Measurements from ENCODE around the gene SLC4A2.
A peak's percentile ranks its signal among the peaks of the same experiment; 100 is the strongest.

The SLC4A2 gene

GRCh38 chr7:151046603-151047573, 12.5 kb upstream of the SLC4A2 start:
- peaks cover 8 to 15% of the 10 kb centered on the region in 2 donors for H3K36me3 ChIP-seq (ENCODE audit: control insufficient read depth in 2 of 2, insufficient read depth in 2 of 2, low read length in 2 of 2)
- no peak overlapping the region for H3K4me3 ChIP-seq (ENCODE audit: low read length in 2 of 2)
- no peak overlapping the region for H3K9ac ChIP-seq (ENCODE audit: low read length in 2 of 2)
- H3K4me1 ChIP-seq (ENCODE audit: control insufficient read depth, insufficient read depth, low read length): peaks cover 9% of the 10 kb centered on the region
- no peaks in the 10 kb centered on the region for H3K9me3 ChIP-seq (ENCODE audit: control insufficient read depth in 2 of 2, low read length in 2 of 2)
- H3K27ac ChIP-seq (ENCODE audit: low read length): no peak overlapping the region
- H3K27me3 ChIP-seq (ENCODE audit: control insufficient read depth in 1 of 2, insufficient read depth in 2 of 2, low read length in 2 of 2): no peaks in the 10 kb centered on the region

GRCh38 chr7:151047976-151048815, 11.2 kb upstream of the SLC4A2 start, which contains the start of gene ASIC3:
Gene ASIC3 (plus strand): TSS chr7:151048531. CDS start chr7:151048886, 355 bp downstream.
- Histone ChIP-seq H3K27ac (ENCODE audit: low read length) (no peak within 1 kb of the TSS), H3K9ac (ENCODE audit: low read length in 2 of 2) (no peak within 1 kb of the TSS), H3K4me1 (ENCODE audit: control insufficient read depth, insufficient read depth, low read length) (peaks cover 9% of the 10 kb centered on the region), H3K27me3 (ENCODE audit: control insufficient read depth in 1 of 2, insufficient read depth in 2 of 2, low read length in 2 of 2) (no peaks in the 10 kb centered on the region), H3K36me3 (ENCODE audit: control insufficient read depth in 2 of 2, insufficient read depth in 2 of 2, low read length in 2 of 2) (peaks cover 0 to 9% of the 10 kb centered on the region in 2 donors), H3K4me3 (ENCODE audit: low read length in 2 of 2) (no peak within 1 kb of the TSS), H3K9me3 (ENCODE audit: control insufficient read depth in 2 of 2, low read length in 2 of 2) (no peaks in the 10 kb centered on the region)

DNA sequence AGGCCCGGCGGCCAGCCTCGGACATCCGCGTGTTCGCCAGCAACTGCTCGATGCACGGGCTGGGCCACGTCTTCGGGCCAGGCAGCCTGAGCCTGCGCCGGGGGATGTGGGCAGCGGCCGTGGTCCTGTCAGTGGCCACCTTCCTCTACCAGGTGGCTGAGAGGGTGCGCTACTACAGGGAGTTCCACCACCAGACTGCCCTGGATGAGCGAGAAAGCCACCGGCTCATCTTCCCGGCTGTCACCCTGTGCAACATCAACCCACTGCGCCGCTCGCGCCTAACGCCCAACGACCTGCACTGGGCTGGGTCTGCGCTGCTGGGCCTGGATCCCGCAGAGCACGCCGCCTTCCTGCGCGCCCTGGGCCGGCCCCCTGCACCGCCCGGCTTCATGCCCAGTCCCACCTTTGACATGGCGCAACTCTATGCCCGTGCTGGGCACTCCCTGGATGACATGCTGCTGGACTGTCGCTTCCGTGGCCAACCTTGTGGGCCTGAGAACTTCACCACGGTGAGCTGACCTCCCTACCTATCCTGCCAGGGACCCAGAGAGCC, 10.4 kb upstream of the SLC4A2 start:
- no peaks in the 10 kb centered on the region for H3K9me3 ChIP-seq (ENCODE audit: control insufficient read depth in 2 of 2, low read length in 2 of 2)
- peaks cover 0 to 9% of the 10 kb centered on the region in 2 donors for H3K36me3 ChIP-seq (ENCODE audit: control insufficient read depth in 2 of 2, insufficient read depth in 2 of 2, low read length in 2 of 2)
- H3K27me3 ChIP-seq (ENCODE audit: control insufficient read depth in 1 of 2, insufficient read depth in 2 of 2, low read length in 2 of 2): no peaks in the 10 kb centered on the region
- H3K9ac ChIP-seq (ENCODE audit: low read length in 2 of 2): no peak overlapping the region
- no peak overlapping the region for H3K4me3 ChIP-seq (ENCODE audit: low read length in 2 of 2)
- no peak overlapping the region for H3K27ac ChIP-seq (ENCODE audit: low read length)
- H3K4me1 ChIP-seq (ENCODE audit: control insufficient read depth, insufficient read depth, low read length): peaks cover 9% of the 10 kb centered on the region

- peaks cover 0 to 2% of the 10 kb centered on the region in 2 donors for H3K36me3 ChIP-seq (ENCODE audit: control insufficient read depth in 2 of 2, insufficient read depth in 2 of 2, low read length in 2 of 2)
- no peaks in the 10 kb centered on the region for H3K9me3 ChIP-seq (ENCODE audit: control insufficient read depth in 2 of 2, low read length in 2 of 2)
- H3K4me3 ChIP-seq (ENCODE audit: low read length in 2 of 2): peak overlapping the region in 1 of 2 donors; percentile 8
- H3K27me3 ChIP-seq (ENCODE audit: control insufficient read depth in 1 of 2, insufficient read depth in 2 of 2, low read length in 2 of 2): no peaks in the 10 kb centered on the region
- H3K9ac ChIP-seq (ENCODE audit: low read length in 2 of 2): no peak overlapping the region
- no peak overlapping the region for H3K27ac ChIP-seq (ENCODE audit: low read length)
- H3K4me1 ChIP-seq (ENCODE audit: control insufficient read depth, insufficient read depth, low read length): peaks cover 9% of the 10 kb centered on the region
Observed at GRCh38 chr7:151051108-151051507, 8.3 kb upstream of the SLC4A2 start.

- Histone ChIP-seq H3K4me1 (ENCODE audit: control insufficient read depth, insufficient read depth, low read length) (peaks cover 17% of the 10 kb centered on the region), H3K27ac (ENCODE audit: low read length) (no peak overlapping the region), H3K36me3 (ENCODE audit: control insufficient read depth in 2 of 2, insufficient read depth in 2 of 2, low read length in 2 of 2) (no peaks in the 10 kb centered on the region), H3K4me3 (ENCODE audit: low read length in 2 of 2) (no peak overlapping the region), H3K9me3 (ENCODE audit: control insufficient read depth in 2 of 2, low read length in 2 of 2) (no peaks in the 10 kb centered on the region), H3K27me3 (ENCODE audit: control insufficient read depth in 1 of 2, insufficient read depth in 2 of 2, low read length in 2 of 2) (no peaks in the 10 kb centered on the region), H3K9ac (ENCODE audit: low read length in 2 of 2) (no peak overlapping the region)
Observed at GRCh38 chr7:151053096-151053495, 6.3 kb upstream of the SLC4A2 start.

DNA sequence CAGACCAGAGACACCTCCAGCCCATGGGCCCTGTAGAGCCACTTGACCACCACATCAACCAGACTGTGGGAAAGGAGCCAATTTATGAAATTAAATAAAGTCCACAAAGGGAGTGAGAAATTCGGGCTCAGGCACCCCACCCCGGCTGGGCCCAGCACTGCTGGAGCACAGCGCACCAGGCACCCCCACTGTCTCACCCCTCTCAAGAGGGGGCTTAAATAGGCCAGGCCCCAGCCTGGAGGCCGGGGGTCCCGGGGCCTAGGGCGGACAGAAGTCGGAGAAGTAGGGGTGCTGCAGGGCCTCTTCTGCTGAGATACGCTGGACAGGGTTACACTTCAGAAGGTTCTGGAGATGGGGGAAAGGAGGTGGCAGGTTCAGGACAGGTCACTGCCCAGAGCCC, 5.6 kb upstream of the SLC4A2 start:
- no peaks in the 10 kb centered on the region for H3K36me3 ChIP-seq (ENCODE audit: control insufficient read depth in 2 of 2, insufficient read depth in 2 of 2, low read length in 2 of 2)
- H3K9ac ChIP-seq (ENCODE audit: low read length in 2 of 2): no peak overlapping the region
- H3K4me3 ChIP-seq (ENCODE audit: low read length in 2 of 2): no peak overlapping the region
- H3K4me1 ChIP-seq (ENCODE audit: control insufficient read depth, insufficient read depth, low read length): peaks cover 24% of the 10 kb centered on the region
- H3K27me3 ChIP-seq (ENCODE audit: control insufficient read depth in 1 of 2, insufficient read depth in 2 of 2, low read length in 2 of 2): no peaks in the 10 kb centered on the region
- H3K9me3 ChIP-seq (ENCODE audit: control insufficient read depth in 2 of 2, low read length in 2 of 2): no peaks in the 10 kb centered on the region
- no peak overlapping the region for H3K27ac ChIP-seq (ENCODE audit: low read length)

DNA sequence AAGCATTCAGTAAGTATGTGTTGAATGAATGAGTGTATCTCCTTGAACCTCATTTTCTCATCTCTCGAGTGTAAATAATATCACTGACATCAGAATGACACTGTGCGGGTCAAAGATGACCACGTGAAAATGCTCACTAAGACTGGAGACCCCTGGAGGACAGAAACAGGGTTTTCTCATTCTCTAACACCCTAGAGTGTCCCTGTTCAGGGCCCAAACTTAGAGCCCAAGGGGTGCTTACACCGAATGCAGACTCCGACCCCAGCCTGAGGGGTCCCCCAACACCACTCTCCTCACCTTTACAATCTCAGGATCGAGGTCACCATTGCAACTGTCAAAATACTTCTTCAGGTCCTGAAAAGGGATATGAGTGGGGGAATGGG, 3.1 kb upstream of the SLC4A2 start:
- H3K9me3 ChIP-seq (ENCODE audit: control insufficient read depth in 2 of 2, low read length in 2 of 2): no peaks in the 10 kb centered on the region
- H3K36me3 ChIP-seq (ENCODE audit: control insufficient read depth in 2 of 2, insufficient read depth in 2 of 2, low read length in 2 of 2): no peaks in the 10 kb centered on the region
- H3K4me1 ChIP-seq (ENCODE audit: control insufficient read depth, insufficient read depth, low read length): peaks cover 35% of the 10 kb centered on the region
- no peak overlapping the region for H3K27ac ChIP-seq (ENCODE audit: low read length)
- H3K27me3 ChIP-seq (ENCODE audit: control insufficient read depth in 1 of 2, insufficient read depth in 2 of 2, low read length in 2 of 2): no peaks in the 10 kb centered on the region
- no peak overlapping the region for H3K9ac ChIP-seq (ENCODE audit: low read length in 2 of 2)
- H3K4me3 ChIP-seq (ENCODE audit: low read length in 2 of 2): no peak overlapping the region

DNA sequence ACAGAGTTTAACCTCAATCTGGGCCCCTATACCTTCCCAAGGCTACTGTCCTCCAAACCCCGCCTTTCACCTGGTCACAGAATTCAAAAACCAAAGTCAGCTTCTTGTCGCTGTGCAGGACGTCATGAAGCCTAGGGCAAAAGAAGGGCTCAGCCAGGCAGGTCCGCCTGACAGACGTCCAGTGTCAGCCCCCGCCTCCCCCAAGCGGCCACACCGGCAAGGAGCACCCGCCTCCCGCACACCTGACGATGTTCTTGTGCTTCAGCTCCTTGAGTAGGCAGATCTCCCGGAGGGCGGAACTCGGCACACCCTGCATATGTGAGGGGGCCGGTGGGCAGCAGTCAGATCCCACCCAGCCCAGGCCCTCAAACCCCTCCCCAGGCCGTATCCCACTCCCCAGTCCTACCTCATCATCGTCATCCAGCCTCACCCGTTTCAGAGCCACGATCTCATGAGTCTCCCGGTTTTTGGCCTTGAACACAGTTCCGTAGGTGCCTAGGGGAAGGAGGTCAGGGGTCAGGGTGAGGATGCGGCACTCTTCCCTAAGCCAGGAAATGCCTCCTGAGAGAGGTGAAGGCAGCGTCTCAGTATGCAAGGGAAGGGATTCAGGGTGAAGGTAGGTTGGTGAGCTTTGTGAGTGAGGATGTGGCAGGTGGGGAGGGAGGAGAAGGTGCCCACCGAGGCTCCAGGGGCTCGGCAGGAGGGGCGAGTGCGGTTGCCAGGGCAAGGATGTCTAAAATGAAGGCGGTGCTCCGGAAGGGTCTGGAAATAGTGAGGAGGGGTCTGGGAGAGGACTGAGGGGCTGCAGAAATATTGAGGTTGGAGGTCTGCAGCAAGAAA, 2.5 kb upstream of the SLC4A2 start:
- Histone ChIP-seq H3K36me3 (ENCODE audit: control insufficient read depth in 2 of 2, insufficient read depth in 2 of 2, low read length in 2 of 2) (no peaks in the 10 kb centered on the region), H3K9me3 (ENCODE audit: control insufficient read depth in 2 of 2, low read length in 2 of 2) (no peaks in the 10 kb centered on the region), H3K4me1 (ENCODE audit: control insufficient read depth, insufficient read depth, low read length) (peaks cover 41% of the 10 kb centered on the region), H3K9ac (ENCODE audit: low read length in 2 of 2) (peak overlapping the region; percentile 60 to 64), H3K27me3 (ENCODE audit: control insufficient read depth in 1 of 2, insufficient read depth in 2 of 2, low read length in 2 of 2) (no peaks in the 10 kb centered on the region), H3K4me3 (ENCODE audit: low read length in 2 of 2) (peak overlapping the region; percentile 88 to 96), H3K27ac (ENCODE audit: low read length) (no peak overlapping the region)

- Histone ChIP-seq H3K9ac (ENCODE audit: low read length in 2 of 2) (peak within 1 kb of the TSS; percentile 75 to 91), H3K27ac (ENCODE audit: low read length) (peak within 1 kb of the TSS; percentile 98), H3K4me3 (ENCODE audit: low read length in 2 of 2) (peak within 1 kb of the TSS; percentile 88 to 96), H3K4me1 (ENCODE audit: control insufficient read depth, insufficient read depth, low read length) (peaks cover 47% of the 10 kb centered on the region), H3K9me3 (ENCODE audit: control insufficient read depth in 2 of 2, low read length in 2 of 2) (no peaks in the 10 kb centered on the region), H3K27me3 (ENCODE audit: control insufficient read depth in 1 of 2, insufficient read depth in 2 of 2, low read length in 2 of 2) (no peaks in the 10 kb centered on the region), H3K36me3 (ENCODE audit: control insufficient read depth in 2 of 2, insufficient read depth in 2 of 2, low read length in 2 of 2) (no peaks in the 10 kb centered on the region)
Observed at GRCh38 chr7:151057506-151057988, 1.8 kb upstream of the SLC4A2 start, which contains the start of gene CDK5. Gene CDK5 (minus strand): TSS chr7:151057897. CDS start chr7:151057848, 49 bp downstream.
